Measurements from ENCODE around the gene APCDD1. TPM values are rescaled to one million over a fixed set of nuclear protein-coding genes. Genes with fewer than 3 reads are reported as not detected.

The APCDD1 gene
- total RNA-seq, 1 donor from 2014 or later, result 110 TPM

- H3K36me3 Mint-ChIP-seq, result peaks cover 3% of the 10 kb centered on the region
- peak overlapping the region; percentile 81 for H3K4me3 Mint-ChIP-seq
- no peaks in the 10 kb centered on the region for H3K9me3 Mint-ChIP-seq
- H3K4me1 Mint-ChIP-seq (ENCODE audit: unreplicated experiment), result peaks cover 28% of the 10 kb centered on the region
- DNase-seq (ENCODE audit: extremely low spot score, unreplicated experiment), result no peak
- H3K27ac Mint-ChIP-seq, result peak overlapping the region; percentile 76
- H3K27me3 Mint-ChIP-seq, result no peaks in the 10 kb centered on the region
- TF ChIP-seq, protein P1, sequence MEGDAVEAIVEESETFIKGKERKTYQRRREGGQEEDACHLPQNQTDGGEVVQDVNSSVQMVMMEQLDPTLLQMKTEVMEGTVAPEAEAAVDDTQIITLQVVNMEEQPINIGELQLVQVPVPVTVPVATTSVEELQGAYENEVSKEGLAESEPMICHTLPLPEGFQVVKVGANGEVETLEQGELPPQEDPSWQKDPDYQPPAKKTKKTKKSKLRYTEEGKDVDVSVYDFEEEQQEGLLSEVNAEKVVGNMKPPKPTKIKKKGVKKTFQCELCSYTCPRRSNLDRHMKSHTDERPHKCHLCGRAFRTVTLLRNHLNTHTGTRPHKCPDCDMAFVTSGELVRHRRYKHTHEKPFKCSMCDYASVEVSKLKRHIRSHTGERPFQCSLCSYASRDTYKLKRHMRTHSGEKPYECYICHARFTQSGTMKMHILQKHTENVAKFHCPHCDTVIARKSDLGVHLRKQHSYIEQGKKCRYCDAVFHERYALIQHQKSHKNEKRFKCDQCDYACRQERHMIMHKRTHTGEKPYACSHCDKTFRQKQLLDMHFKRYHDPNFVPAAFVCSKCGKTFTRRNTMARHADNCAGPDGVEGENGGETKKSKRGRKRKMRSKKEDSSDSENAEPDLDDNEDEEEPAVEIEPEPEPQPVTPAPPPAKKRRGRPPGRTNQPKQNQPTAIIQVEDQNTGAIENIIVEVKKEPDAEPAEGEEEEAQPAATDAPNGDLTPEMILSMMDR (conservative IDR thresholded peaks at IDR 0.05), result no peak
Measured at GRCh38 chr18:10453261-10453805, 1.1 kb upstream of the APCDD1 start.

GRCh38 chr18:10454681-10455557 lies 484 bp downstream of the APCDD1 start:
- TF ChIP-seq, protein P1 (conservative IDR thresholded peaks at IDR 0.05), result no peak
- H3K4me3 Mint-ChIP-seq, result peak overlapping the region; percentile 87
- peaks cover 32% of the 10 kb centered on the region for H3K4me1 Mint-ChIP-seq (ENCODE audit: unreplicated experiment)
- H3K27me3 Mint-ChIP-seq, result no peaks in the 10 kb centered on the region
- no peak for DNase-seq (ENCODE audit: extremely low spot score, unreplicated experiment)
- H3K27ac Mint-ChIP-seq, result peak overlapping the region; percentile 57
- H3K36me3 Mint-ChIP-seq, result peaks cover 14% of the 10 kb centered on the region
- H3K9me3 Mint-ChIP-seq, result no peaks in the 10 kb centered on the region

DNA sequence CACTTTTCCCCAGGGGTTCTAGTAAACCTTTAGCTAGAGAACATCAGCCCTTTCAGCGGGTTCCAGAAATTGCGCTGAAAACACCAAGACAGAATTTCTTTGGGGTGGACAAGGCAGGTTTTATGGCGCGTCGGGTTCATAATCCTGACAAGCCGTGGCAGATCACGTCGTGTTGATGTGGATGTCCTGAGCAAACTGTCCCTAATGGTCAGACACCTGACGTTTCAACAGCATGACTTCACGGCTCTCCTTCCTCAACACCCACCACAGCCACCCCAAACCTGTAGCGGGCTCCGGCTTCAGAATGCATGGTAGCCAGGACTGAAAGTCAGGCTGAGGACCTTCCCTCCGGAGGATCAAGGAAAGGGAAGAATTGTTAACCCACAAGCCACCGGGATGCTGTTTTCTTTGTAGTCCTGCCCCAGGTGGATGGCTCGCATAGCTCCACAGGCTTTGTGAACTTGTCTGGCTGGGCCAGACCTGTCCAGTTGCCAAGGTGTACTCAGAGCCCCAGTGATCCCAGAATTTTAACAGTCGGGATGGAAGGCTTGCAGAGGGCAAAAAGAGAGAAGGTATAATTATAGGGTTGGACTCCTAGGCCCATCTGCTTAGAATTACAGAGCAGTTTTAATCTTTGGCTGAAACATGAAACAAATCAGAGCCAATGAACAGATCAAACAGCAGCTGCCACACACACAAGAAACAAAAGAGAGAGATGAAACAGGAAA lies 1.5 kb downstream of the APCDD1 start:
- Mint-ChIP-seq H3K27me3 (no peaks in the 10 kb centered on the region), H3K9me3 (peaks cover 4% of the 10 kb centered on the region), H3K4me1 (ENCODE audit: unreplicated experiment) (peaks cover 26% of the 10 kb centered on the region), H3K4me3 (peak overlapping the region; percentile 87), H3K27ac (peak overlapping the region; percentile 57), H3K36me3 (peaks cover 20% of the 10 kb centered on the region)
- no peak for DNase-seq (ENCODE audit: extremely low spot score, unreplicated experiment)
- TF ChIP-seq, protein P1 (conservative IDR thresholded peaks at IDR 0.05), result no peak

- DNase-seq (ENCODE audit: extremely low spot score, unreplicated experiment), result no peak
- H3K9me3 Mint-ChIP-seq, result peaks cover 4% of the 10 kb centered on the region
- TF ChIP-seq, protein P1 (conservative IDR thresholded peaks at IDR 0.05), result no peak
- H3K27ac Mint-ChIP-seq, result peak overlapping the region; percentile 59
- H3K27me3 Mint-ChIP-seq, result no peaks in the 10 kb centered on the region
- H3K4me3 Mint-ChIP-seq, result peak overlapping the region; percentile 87
- H3K4me1 Mint-ChIP-seq (ENCODE audit: unreplicated experiment), result peaks cover 26% of the 10 kb centered on the region
- H3K36me3 Mint-ChIP-seq, result peaks cover 22% of the 10 kb centered on the region
Measured at GRCh38 chr18:10456718-10457117, 2.3 kb downstream of the APCDD1 start.

DNA sequence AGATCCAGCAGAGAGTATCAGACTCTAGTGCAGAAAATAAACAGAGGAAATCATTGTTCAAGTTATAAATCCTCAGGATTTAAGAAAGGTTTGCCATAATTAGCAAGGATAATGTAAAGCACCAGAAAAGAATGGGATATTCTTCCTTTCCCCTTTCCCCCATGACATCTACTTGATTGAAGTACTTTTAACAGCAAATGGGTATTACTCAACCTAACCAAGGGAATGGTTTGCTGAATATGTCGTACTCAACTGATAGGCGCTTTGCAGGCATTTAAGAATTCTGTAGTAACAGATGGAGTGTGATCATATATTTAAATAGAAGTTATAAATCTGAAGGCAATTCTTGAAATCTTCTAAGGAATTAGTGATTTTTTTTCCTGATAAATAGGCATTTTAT lies 2.7 kb downstream of the APCDD1 start:
- Mint-ChIP-seq H3K4me3 (peak overlapping the region; percentile 87), H3K27me3 (no peaks in the 10 kb centered on the region), H3K9me3 (peaks cover 4% of the 10 kb centered on the region), H3K27ac (peak overlapping the region; percentile 59), H3K4me1 (ENCODE audit: unreplicated experiment) (peaks cover 26% of the 10 kb centered on the region), H3K36me3 (peaks cover 22% of the 10 kb centered on the region)
- TF ChIP-seq, protein P1 (conservative IDR thresholded peaks at IDR 0.05), result no peak
- DNase-seq (ENCODE audit: extremely low spot score, unreplicated experiment), result no peak

Data from type B pancreatic cell (in vitro differentiated cells).